AML-193 (cell line): ENCODE data around the gene GTF3C1.

Experiments used
- DNase-seq, 2 experiments: peaks; one replicate each; lab custom pipeline; 2025; lab: John Stamatoyannopoulos, UW

Gene GTF3C1

DNA sequence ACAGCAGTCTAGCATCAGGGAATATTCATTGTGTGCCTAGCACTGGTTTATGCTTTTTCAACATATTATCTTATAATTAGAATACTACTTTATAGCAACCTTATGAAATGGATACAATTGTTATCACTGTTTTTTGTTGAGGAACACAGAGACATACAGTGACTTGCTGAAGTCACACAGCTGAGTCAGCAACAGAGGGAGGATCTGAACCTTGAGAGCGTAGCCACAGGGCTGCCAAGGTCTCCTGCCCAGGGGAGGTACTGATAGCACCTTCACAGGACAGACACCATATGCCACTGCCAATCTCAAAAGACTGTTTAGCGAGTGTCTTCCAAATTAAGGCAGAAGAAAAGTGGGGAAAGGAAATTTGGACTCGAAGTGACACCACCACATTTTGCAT, 63.0 kb downstream of the GTF3C1 start:
- DNase-seq, result no peak

GRCh38 chr16:27486344-27486743, 63.4 kb downstream of the GTF3C1 start:
- DNase-seq, result no peak

DNA sequence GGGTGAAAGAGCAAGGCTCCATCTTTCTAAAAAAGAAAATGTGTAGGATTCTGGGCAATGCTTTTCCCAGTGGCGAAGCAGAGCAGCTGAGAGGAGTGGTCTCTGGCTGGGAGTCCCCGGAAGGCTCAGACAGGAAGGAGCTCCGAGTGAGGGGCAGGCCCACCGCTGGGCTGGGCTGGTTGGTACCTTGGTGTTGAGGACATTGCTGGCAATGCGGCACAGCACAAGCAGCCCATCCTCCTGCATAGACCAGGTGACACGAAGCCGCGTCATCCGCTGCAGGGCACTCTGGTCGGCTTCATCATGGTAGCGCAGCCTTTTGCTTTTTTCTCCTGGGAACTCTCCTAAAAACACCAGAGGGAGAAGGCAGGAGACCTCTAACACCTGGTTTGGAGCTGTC, 63.9 kb downstream of the GTF3C1 start:
- DNase-seq, result no peak

GRCh38 chr16:27485126-27485525, 64.6 kb downstream of the GTF3C1 start:
- DNase-seq, result no peak

- DNase-seq, result no peak
Observed at GRCh38 chr16:27483624-27484023, 66.1 kb downstream of the GTF3C1 start.

DNA sequence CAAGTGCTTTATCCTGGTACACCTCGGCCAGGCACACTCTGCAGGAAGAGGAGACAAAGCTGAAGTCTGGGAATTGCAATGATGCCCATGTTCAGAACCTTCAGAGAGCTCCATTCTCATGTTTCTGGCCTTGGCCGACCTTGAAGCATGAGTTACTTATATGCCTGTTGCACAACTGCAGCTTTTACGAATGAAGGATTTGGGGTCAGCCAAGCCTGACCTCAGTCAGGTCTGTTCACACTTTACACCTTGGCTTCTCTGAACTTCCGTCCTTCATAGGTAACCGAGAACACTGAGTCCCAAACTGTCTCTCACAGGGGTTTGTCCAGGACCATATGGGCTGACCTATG, 66.7 kb downstream of the GTF3C1 start:
- no peak for DNase-seq

DNA sequence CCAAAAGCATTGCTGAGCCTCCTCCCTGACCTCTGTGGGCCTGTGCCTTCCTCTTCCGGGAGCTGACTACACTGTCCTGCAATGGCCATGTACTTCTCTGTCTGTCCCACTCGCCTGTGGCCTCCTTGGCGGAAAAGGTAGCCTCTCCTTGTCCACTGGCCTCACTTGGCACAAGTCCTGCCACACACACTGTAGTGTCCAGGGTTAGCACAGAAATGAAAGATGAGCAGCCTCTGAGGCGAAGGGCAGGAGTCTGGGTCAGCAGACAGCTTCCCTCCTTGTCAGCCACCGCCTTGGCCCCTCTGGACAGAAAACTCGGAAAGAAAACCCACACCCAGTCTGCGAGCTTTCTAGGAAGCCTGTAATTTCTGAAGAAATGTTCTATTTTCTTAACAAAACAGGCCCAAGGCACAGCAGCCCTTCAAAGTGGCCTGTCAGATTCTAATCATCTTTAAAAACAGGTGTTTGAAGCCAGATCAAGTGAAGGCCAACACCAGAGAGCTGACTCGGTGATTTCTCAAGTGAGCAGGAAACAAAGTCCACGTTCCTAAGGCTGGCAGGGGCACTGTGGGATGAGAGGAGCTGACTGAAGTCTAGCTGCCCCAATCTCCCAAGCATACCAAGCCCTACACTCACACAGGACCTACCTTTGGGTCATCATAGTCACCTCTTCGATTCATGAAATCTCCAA, 67.2 kb downstream of the GTF3C1 start:
- DNase-seq, result no peak

DNA sequence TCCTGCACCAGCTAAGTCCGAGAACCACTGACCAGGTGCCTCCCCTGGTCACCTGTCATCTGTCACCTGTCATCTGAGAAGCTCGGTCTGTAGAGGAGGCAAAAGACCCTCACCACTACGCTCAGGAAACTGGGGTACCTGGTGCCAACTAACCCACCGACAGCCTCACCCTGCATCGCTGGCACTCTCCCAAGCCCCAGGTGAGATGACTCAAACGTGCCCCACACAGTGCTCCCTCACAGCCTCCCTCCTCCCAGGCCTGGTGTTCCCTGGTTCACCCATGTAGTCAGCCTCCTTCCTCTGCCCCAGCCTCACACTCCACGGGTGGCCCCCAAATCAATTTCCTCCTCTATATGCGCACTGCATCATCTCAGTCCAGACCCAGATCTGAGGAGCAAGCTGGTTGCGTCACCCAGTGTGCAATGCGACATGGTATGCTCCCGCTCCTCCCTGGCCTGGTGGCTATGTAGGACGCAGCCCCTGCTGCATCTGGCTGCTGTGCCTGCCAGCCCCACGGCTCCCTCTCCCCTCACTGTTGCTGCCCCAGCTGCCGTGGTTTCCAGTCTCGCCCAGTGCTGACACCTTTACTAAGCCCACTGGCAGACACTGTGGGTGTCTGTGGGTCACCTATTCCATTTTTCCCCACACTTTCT, 68.3 kb downstream of the GTF3C1 start:
- DNase-seq, result no peak

DNA sequence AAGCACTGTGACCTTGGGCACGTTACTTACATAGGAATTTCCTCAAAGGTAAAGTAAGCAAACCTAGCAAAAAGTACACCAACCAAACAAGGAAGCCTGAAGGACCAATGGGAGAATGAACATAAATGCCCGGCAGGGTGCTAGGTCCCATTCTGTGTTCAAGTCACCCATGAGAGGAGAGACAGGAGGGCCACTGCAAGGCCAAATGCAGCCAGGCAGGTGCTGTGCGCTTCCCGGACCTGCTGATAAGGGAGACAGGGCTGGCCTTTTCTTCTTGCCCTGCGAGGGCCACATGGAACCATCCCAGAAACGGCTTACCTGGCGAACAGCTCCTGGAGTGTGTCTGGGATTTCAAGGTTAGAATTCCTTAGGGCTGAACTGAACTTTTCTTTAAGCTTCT, 69.0 kb downstream of the GTF3C1 start:
- DNase-seq, result no peak

- no peak for DNase-seq
Observed at GRCh38 chr16:27476240-27476639, 73.5 kb downstream of the GTF3C1 start.

- DNase-seq, result no peak
Observed at GRCh38 chr16:27475561-27475960, 74.2 kb downstream of the GTF3C1 start.

DNA sequence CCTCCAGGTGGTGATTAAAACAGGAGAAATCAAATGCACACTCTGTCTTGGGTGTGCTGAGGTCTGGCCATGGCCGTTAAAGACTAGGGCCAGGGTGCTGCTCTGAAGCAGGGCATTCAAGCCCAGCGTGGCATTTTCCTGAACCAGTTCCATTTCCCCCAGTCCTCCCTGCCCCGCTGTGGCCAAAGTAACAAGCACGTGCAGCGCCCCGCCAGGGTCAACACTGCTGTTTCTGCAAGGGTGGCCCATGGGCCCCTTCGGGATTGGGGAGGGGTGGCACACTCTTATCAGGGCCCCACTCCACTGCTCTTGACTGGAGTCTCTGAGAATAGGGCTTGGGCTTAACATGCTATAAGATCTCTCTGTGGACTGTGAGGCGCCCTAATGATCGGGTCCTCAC, 74.8 kb downstream of the GTF3C1 start:
- no peak for DNase-seq

DNA sequence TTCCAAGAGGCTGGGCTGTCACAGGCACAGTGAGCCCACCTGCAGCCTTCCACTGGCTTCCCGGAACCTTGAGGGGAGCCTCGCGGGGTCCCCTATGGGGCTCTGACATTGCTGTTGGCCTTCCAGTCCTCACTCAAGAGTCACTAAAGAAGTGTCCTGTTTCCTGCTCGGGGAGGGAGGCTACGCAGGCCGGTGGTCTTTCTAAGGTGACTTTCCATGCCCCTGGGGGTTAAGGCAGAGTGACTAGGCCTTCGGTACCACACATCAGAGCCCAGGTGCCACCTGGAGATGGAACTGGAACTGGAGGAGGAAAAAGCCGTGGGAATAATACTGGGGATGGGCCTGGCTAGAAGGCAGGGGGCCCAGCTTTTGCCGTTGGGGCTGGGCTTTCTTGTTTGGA, 75.7 kb downstream of the GTF3C1 start:
- DNase-seq, result no peak

- no peak for DNase-seq
Observed at GRCh38 chr16:27473101-27473900, 76.4 kb downstream of the GTF3C1 start.

GRCh38 chr16:27472091-27473020, 77.4 kb downstream of the GTF3C1 start:
- no peak for DNase-seq

DNA sequence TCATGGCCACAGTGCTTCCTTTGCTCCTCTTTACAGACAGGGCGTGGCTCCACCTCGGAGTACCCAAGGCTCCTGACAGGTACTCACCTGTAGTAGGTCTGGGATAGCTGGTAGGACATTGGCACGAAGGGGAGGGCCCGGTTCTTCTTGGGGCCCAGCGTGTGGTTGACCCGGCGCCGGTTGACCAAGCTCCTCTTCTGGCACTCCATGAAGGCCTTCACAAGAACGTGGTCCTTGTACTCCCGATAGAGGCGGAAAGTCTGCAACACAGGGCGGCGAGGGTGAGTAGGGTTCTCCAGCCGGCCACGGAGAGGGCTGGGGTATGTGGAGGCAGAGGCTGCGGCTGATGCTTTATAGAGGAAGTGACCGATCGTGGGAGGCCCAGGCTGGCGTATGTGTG, 78.1 kb downstream of the GTF3C1 start:
- DNase-seq, result no peak

DNA sequence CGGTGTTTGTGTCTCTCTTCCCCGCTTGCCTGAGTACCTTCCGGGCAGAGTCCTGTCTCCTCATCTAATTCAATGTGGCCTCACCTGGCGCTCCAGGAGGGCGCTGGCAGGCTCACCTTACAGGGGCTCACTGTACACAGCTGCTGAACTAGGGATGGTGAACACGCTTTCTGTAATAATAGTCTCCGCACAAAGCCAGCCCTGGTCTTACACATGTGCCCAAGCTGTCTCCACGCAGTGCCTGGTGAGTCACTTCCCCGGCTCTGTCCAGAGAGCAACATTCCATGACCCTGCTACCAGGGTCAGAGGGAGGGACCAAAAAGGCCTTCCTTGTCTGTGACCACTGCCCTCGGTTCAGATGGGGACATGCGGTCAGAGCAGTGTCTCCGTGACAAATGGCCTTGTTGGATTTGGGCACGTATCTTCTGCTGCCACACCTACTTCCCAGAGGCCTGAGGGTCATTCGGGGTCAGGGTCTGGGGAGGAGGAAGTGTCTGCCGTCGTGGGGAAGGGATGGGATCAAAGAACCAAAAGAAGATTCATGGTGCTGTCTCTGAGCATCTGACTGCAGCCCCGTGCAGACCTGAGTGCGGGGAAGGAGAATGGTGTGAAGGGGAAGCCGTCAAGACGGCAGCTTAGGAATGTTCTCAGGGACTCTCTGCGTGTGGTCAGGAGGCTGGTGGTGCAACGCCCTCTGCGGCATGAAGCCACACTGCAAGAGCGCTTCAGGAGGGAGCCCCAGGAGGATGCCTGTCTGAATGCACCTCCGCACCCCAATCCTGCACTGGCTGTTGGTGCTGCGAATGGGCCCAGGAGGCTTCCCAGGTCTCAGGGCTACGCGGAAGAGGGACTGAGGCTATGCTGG, 78.9 kb downstream of the GTF3C1 start:
- DNase-seq, result no peak

DNA sequence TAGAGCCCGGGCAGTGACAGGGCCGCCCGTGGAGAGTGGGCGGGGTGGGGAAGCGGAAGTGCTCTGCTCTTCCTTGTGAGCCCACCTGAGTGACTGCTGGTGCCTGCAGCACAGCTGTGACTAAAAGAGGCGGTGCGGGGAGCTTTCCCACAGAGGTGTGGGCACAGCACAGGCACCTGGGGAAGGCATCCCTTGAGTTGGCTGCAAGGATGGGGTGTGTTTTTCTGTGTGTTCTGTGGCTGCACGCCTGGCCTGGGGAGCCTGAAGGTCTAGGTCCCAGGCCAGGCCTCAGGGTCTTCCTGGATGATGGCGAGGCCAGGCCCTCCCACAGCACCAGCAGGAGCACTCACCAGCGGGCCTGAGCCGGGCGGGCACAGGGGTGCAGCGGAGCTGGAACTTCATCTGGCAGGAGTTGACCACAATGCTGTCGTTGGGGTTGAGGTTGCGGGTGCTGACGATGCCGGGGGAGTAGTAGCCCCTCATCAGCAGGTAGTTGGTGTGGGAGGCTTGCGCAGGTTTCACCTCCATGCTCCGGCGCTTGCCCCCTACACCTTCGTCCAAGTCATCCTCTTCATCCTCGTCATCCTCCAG, 80.7 kb downstream of the GTF3C1 start:
- no peak for DNase-seq

DNA sequence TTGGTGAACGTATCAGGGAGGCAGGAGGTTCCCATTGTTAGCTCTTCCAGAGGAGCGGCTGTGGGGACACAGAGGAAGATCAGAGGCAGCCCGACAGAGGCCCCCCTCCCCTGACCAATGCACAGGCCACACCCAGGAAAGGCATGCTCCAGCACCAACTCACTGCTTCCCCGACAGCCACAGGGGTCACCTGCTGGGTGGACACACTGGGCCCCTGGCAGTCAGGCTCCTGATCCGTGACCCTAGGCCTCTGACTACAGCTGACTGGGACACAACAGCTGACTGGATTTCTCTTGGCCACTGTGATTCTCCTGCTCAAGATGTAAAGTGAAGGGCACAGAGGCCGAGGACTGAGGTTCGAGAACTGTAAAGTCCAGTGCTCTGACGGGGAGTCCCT, 84.2 kb downstream of the GTF3C1 start:
- no peak for DNase-seq

DNA sequence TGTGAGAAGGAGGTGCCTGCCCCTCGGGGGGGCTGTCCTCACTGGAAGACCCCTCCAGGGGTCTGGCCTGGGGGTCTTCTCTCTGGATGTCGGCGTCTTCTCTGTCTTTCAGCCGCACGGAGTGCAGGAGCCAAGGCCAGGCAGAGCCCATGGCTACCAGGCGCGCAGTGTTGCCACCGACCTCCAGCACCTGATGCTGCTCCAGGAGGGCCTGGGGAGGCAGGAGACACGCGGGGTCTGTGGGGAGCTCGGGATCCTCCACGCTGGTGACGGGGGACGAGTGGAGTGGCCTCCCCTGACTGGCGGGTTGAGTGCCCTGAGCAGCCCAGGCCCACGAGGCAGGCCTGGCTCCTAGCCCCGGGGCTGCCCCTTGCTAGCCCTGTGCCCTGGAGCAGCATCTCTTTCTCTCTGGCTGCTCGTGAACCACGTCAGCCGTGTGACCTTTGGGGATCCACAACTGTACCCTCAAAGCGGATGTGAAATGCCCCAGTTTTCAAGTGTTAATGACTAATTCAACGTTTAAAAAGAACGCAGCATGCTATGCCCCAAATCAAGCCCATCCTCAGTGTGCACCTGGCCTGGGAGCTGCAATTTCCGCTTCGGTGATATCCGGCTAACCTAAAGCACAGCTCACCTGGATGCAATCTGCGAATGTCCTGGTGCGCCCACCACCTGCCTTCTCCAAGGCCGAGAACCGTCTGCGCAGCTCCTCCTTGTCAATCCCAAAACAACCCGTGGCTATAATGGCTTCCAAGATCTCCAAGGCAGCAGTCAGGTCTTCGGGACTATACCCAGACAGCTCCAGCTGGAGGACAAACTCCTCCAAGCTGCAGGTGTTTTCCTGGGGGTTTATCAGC, 84.9 kb downstream of the GTF3C1 start:
- DNase-seq, result no peak
